ENCODE results near the gene LMAN1L. TPM values are rescaled to one million over a fixed set of nuclear protein-coding genes. Genes with fewer than 3 reads are reported as not detected.

Gene LMAN1L
- total and polyA plus RNA-seq, 2 of the 4 experiments (the other 2 are of a cell fraction) = not detected

GRCh38 chr15:74854453-74855022 is 41.9 kb downstream of the LMAN1L start:
- Histone ChIP-seq H3K9ac (ENCODE audit: low read depth, low read length) (no peak overlapping the region), H3K56ac (ENCODE audit: extremely low read depth, insufficient read depth, low read length) (no peak overlapping the region), H2AFZ (replicated peaks; ENCODE audit: low read length, poor library complexity) (no peak overlapping the region), H3K4me1 (ENCODE audit: control insufficient read depth, insufficient read depth, low read length) (no peaks in the 10 kb centered on the region), H3K36me3 (ENCODE audit: control insufficient read depth, insufficient read depth, low read length) (peaks cover 50% of the 10 kb centered on the region), H4K5ac (ENCODE audit: low read depth, low read length) (no peak overlapping the region), H3K4ac (ENCODE audit: low read depth, low read length) (no peak overlapping the region), H4K91ac (ENCODE audit: insufficient read depth, low read depth, low read length) (no peak overlapping the region), H3K18ac (ENCODE audit: low read depth, low read length) (no peak overlapping the region), H3K9me1 (ENCODE audit: insufficient read depth, low read length) (peaks cover 10% of the 10 kb centered on the region; the same call in 1 of the 2 replicates), H2BK120ac (ENCODE audit: low read depth, low read length) (no peak overlapping the region), H4K20me1 (ENCODE audit: insufficient read depth, low read length) (peaks cover 45% of the 10 kb centered on the region), H3K4me2 (ENCODE audit: low read depth, low read length) (no peak overlapping the region), H4K8ac (ENCODE audit: low read depth in 2 of 2, low read length in 2 of 2) (no peak overlapping the region), H3K27me3 (ENCODE audit: control insufficient read depth, insufficient read depth, low read length) (no peaks in the 10 kb centered on the region), H3K79me1 (ENCODE audit: low read depth in 1 of 2, low read length in 2 of 2) (peaks cover 15 to 48% of the 10 kb centered on the region in 2 experiments), H2AK9ac (replicated peaks; ENCODE audit: low read depth, low read length, poor library complexity) (no peak overlapping the region), H3K23ac (ENCODE audit: low read depth, low read length) (no peak overlapping the region), H2BK5ac (ENCODE audit: low read depth, low read length, poor library complexity, severe bottlenecking) (no peak overlapping the region), H3K27ac (ENCODE audit: insufficient read depth, low read length) (no peak overlapping the region), H2BK15ac (ENCODE audit: low read depth, low read length) (no peak overlapping the region), H2BK20ac (ENCODE audit: low read depth, low read length) (no peak overlapping the region), H3K9me3 (ENCODE audit: control insufficient read depth, insufficient read depth, low read length) (no peaks in the 10 kb centered on the region), H3K14ac (replicated peaks; ENCODE audit: low read depth, low read length) (no peak overlapping the region), H3K4me3 (ENCODE audit: insufficient read depth, low read depth, low read length) (no peak overlapping the region), H2AK5ac (ENCODE audit: low read depth, low read length) (no peak overlapping the region)
- ChIA-PET CTCF (no interaction called here), POLR2A (ENCODE audit: unreplicated experiment) (no interaction called here)
- 95% methylated on average over 8 of the region's 13 CpGs; no CpG with 5 or more reads in 1 of the 2 experiments for WGBS, 2 experiments (ENCODE audit: extremely low coverage in 2 of 2, insufficient read length in 1 of 2)
- no TSS peak for BruUV-seq (replicated peaks)
- no peak for DNase-seq
- no peak for ATAC-seq (ENCODE audit: low read depth)
- in situ Hi-C loops (cut with MboI; ENCODE audit: low sequenced_read_pairs) (no loop called here), dilution Hi-C loops (cut with HindIII; ENCODE audit: low sequenced_read_pairs, unreplicated experiment) (no loop called here), intact Hi-C loops (cut with micrococcal nuclease) (no loop called here)
- TF ChIP-seq RAD21 (IDR thresholded peaks at IDR 0.05; ENCODE audit: low read length) = no peak
- TF ChIP-seq SMC3 (IDR thresholded peaks at IDR 0.05; ENCODE audit: low read depth, low read length) = no peak
- no peak for TF ChIP-seq NFE2L2 (IDR thresholded peaks at IDR 0.05; ENCODE audit: low read depth, low read length)

Data from IMR-90 (cell line).